Measurements from ENCODE around the gene LRRTM4. TPM values are rescaled to one million over a fixed set of nuclear protein-coding genes. Genes with fewer than 3 reads are reported as not detected.

LRRTM4 gene
- total RNA-seq, 1 donor from 2014 or later: 0.98 TPM

DNA sequence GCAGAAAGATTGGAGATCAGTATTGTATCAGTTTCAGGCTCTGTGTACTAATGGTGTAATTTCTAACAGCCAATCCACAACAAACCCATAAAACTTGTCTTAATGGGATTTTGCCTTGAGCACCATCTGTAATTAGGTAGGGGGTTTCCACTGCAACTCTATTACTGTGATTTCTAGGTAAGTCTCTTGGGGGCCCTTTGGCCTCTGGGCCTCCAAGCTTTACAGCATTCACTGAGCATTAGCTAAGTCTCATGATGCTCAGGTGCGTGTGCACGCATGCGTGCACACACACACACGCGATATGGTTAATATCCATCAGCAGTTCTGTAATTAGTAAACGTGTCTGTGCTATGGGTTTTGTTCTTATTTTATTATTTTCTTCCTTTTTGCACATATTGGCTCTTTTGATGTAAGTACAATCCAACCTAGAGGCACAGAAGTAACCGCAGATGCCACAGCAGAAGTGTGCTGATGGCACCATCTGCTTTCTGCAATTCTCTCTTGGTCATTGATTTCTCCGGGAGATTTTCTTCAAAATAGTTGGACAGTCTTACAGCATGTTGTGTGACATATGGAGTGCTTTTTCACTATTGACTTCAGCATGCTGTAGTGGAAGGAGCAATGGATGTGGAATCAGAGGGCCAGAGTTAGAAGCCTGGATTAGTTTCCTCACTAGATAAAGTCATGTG is 592.0 kb downstream of the LRRTM4 start:
- TF ChIP-seq POLR2AphosphoS5 (IDR thresholded peaks at IDR 0.05; ENCODE audit: insufficient read depth in 1 of 2, low read depth in 1 of 2) (no peak), POLR2A (IDR thresholded peaks at IDR 0.05) (no peak)
- TF ChIP-seq, protein P1, sequence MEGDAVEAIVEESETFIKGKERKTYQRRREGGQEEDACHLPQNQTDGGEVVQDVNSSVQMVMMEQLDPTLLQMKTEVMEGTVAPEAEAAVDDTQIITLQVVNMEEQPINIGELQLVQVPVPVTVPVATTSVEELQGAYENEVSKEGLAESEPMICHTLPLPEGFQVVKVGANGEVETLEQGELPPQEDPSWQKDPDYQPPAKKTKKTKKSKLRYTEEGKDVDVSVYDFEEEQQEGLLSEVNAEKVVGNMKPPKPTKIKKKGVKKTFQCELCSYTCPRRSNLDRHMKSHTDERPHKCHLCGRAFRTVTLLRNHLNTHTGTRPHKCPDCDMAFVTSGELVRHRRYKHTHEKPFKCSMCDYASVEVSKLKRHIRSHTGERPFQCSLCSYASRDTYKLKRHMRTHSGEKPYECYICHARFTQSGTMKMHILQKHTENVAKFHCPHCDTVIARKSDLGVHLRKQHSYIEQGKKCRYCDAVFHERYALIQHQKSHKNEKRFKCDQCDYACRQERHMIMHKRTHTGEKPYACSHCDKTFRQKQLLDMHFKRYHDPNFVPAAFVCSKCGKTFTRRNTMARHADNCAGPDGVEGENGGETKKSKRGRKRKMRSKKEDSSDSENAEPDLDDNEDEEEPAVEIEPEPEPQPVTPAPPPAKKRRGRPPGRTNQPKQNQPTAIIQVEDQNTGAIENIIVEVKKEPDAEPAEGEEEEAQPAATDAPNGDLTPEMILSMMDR (IDR thresholded peaks at IDR 0.05): no peak
- Histone ChIP-seq H3K27ac (no peak overlapping the region), H3K9me3 (no peaks in the 10 kb centered on the region), H3K4me1 (no peaks in the 10 kb centered on the region), H3K4me3 (no peak overlapping the region), H3K36me3 (no peaks in the 10 kb centered on the region), H3K27me3 (no peaks in the 10 kb centered on the region)
- DNase-seq (ENCODE audit: extremely low spot score in 2 of 2): no peak
- intact Hi-C loops (cut with DNase I): no loop called here

DNA sequence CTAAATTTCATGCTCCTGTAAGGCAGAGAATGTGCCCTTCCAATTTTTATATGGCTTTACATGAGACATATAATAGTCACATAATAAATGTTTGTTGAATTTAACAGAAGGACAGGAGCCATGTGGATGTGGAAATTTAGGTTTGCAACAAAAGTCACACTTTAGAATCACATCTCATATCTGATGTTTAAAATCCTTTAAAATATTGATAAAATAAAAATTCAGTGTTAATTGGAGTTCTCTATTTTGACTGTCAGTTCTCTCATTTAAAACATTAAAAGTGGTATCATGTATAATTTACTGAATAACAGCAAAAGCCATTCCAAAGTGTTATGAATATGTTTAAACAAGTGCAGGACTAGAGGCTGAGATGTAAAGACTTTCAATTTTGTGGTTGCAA is 594.1 kb downstream of the LRRTM4 start:
- Histone ChIP-seq H3K9me3 (no peaks in the 10 kb centered on the region), H3K27me3 (no peaks in the 10 kb centered on the region), H3K36me3 (no peaks in the 10 kb centered on the region), H3K27ac (no peak overlapping the region), H3K4me3 (no peak overlapping the region), H3K4me1 (no peaks in the 10 kb centered on the region)
- intact Hi-C loops (cut with DNase I): no loop called here
- no peak for DNase-seq (ENCODE audit: extremely low spot score in 2 of 2)
- TF ChIP-seq POLR2A (IDR thresholded peaks at IDR 0.05): no peak
- no peak for TF ChIP-seq POLR2AphosphoS5 (IDR thresholded peaks at IDR 0.05; ENCODE audit: insufficient read depth in 1 of 2, low read depth in 1 of 2)
- TF ChIP-seq, protein P1 (IDR thresholded peaks at IDR 0.05): no peak

DNA sequence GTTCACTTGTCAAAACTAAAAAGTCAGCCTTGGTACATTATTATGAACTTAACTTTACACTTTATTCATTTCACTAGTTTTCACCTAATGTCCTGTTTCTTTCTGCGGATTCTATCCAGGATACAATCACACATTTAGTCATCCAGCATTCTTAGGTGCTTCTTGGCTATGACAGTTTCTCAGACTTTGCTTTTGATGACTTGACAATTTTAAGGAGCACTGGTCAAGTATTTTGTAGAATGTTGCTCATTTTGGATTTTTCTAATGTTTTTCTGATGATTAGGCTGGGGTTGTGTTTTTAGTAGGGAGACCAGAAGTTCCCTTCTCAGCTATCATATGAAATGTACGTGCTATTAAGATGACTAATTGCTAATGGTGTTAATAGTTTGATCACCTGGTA is 601.2 kb downstream of the LRRTM4 start:
- no peaks in the 10 kb centered on the region for H3K9me3 ChIP-seq
- H3K27me3 ChIP-seq: no peaks in the 10 kb centered on the region
- intact Hi-C loops (cut with DNase I): no loop called here

DNA sequence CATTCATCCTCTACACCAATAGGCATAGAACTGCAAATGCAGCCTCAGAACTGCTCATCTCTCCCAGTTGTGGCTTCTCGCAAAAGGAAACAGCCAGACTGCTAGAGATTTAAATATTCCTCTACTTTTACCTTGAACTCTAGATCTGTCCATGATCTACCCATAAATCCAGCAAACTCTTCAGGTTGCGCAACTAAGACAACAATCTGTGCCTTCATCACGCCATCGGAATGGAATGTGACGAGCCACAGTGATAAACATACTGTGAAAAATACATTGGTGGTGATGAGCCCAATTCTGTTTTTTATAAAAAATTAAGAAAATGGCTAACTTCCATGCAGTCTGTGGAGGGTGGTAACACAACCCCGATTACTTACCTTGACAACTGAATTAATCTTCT is 626.7 kb downstream of the LRRTM4 start:
- no peak for DNase-seq (ENCODE audit: extremely low spot score in 2 of 2)

More for the DNA sequence above, 601.2 kb downstream of the LRRTM4 start:
- DNase-seq (ENCODE audit: extremely low spot score in 2 of 2): no peak
- no peaks in the 10 kb centered on the region for H3K36me3 ChIP-seq
- H3K4me1 ChIP-seq: no peaks in the 10 kb centered on the region
- no peak overlapping the region for H3K27ac ChIP-seq
- H3K4me3 ChIP-seq: no peak overlapping the region
- no peak for TF ChIP-seq POLR2A (IDR thresholded peaks at IDR 0.05)
- TF ChIP-seq, protein P1 (IDR thresholded peaks at IDR 0.05): no peak

DNA sequence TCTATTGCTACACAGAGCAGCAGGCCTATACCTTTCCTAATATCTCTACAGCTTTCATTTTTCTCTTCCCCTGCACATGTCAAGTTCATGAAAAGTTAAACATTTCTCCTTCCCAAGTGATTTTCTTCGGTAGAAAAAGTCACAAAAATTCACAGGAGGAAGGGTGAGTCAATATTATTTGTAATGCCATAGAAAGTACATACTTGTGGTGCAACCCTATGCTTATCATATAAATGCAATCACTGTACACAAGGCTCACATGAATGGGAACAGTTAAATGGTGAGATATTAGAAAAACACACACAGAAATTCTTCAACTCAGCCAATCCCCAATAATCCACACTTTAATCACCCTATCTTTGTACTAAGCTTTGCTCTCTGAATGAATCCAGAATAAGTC is 651.6 kb downstream of the LRRTM4 start:
- H3K9me3 ChIP-seq: no peaks in the 10 kb centered on the region
- H3K36me3 ChIP-seq: no peaks in the 10 kb centered on the region

More for the DNA sequence above, 626.7 kb downstream of the LRRTM4 start:
- Histone ChIP-seq H3K9me3 (no peaks in the 10 kb centered on the region), H3K4me3 (no peak overlapping the region), H3K27ac (no peak overlapping the region), H3K36me3 (no peaks in the 10 kb centered on the region), H3K4me1 (no peaks in the 10 kb centered on the region), H3K27me3 (no peaks in the 10 kb centered on the region)
- TF ChIP-seq POLR2AphosphoS5 (IDR thresholded peaks at IDR 0.05; ENCODE audit: insufficient read depth in 1 of 2, low read depth in 1 of 2) (no peak), POLR2A (IDR thresholded peaks at IDR 0.05) (no peak)
- TF ChIP-seq, protein P1 (IDR thresholded peaks at IDR 0.05): no peak
- intact Hi-C loops (cut with DNase I): no loop called here

More for the DNA sequence above, 651.6 kb downstream of the LRRTM4 start:
- Histone ChIP-seq H3K4me1 (no peaks in the 10 kb centered on the region), H3K27me3 (no peaks in the 10 kb centered on the region), H3K27ac (no peak overlapping the region), H3K4me3 (no peak overlapping the region)
- intact Hi-C loops (cut with DNase I): no loop called here
- no peak for DNase-seq (ENCODE audit: extremely low spot score in 2 of 2)
- no peak for TF ChIP-seq POLR2A (IDR thresholded peaks at IDR 0.05)

All from vagina (tissue), 2 donors.